MCF 10A (cell line): ENCODE results near the gene HMG20B. TPM values are rescaled to one million over a fixed set of nuclear protein-coding genes. Genes with fewer than 3 reads are reported as not detected.
"Not testable (repeated sequence)": the region's sequence is repeated elsewhere in the genome, so short reads cannot be mapped to it uniquely, and the experiment has no call there.

ENCODE experiments used
- BruUV-seq: library from RNA; stranded (reverse); fragments of 400-500 nt; replicated peaks from 2 replicates; lab custom pipeline; 2021; lab: Mats Ljungman, UMichigan
- CTCF ChIA-PET: fragments of 300-600 bp; sonication (Branson Sonifier 250); formaldehyde crosslinking; extraction: SDS; loops from one replicate; lab custom pipeline; 2021; ENCODE audit warnings: antibody characterized with exemption, inconsistent platforms; lab: Yijun Ruan, JAX
- POLR2A ChIA-PET: fragments of 300-600, 350-650 bp; sonication (Branson Sonifier 250); formaldehyde crosslinking; extraction: SDS; loops from one replicate; lab custom pipeline; 2020; ENCODE audit warnings: antibody characterized with exemption, inconsistent platforms; lab: Yijun Ruan, JAX
- DNase-seq: peaks from one replicate; pipeline ENCODE4 v3.0.0-alpha.2; 2018; ENCODE audit not compliant: unreplicated experiment
- H3K27ac Mint-ChIP-seq: one replicate; pipeline ENCODE4 v1.8.0; 2022; ENCODE audit warnings: mild to moderate bottlenecking, low read depth, mixed read lengths; ENCODE audit not compliant: unreplicated experiment
- H3K27me3 Mint-ChIP-seq: one replicate; pipeline ENCODE4 v1.8.0; 2022; ENCODE audit warnings: mixed read lengths; ENCODE audit not compliant: insufficient read depth, unreplicated experiment
- H3K36me3 Mint-ChIP-seq: one replicate; pipeline ENCODE4 v1.8.0; 2022; ENCODE audit warnings: mild to moderate bottlenecking, moderate library complexity, mixed read lengths; ENCODE audit not compliant: insufficient read depth, unreplicated experiment
- H3K4me1 Mint-ChIP-seq: one replicate; pipeline ENCODE4 v1.8.0; 2022; ENCODE audit warnings: mixed read lengths; ENCODE audit not compliant: insufficient read depth, unreplicated experiment
- H3K4me3 Mint-ChIP-seq: one replicate; pipeline ENCODE4 v1.8.0; 2022; ENCODE audit warnings: mild to moderate bottlenecking, moderate library complexity, mixed read lengths; ENCODE audit not compliant: unreplicated experiment
- H3K9me3 Mint-ChIP-seq: one replicate; pipeline ENCODE4 v1.8.0; 2022; ENCODE audit warnings: mixed read lengths; ENCODE audit not compliant: unreplicated experiment
- CTCF ChIP-seq: fragments of 200-600 bp; IDR thresholded peaks from one replicate; pipeline ENCODE4 v1.8.0; 2022; ENCODE audit warnings: antibody characterized with exemption, mild to moderate bottlenecking; ENCODE audit not compliant: unreplicated experiment
- intact Hi-C: fragments of 100-400 bp; cut with micrococcal nuclease; formaldehyde crosslinking; loops from 2 replicates; pipeline ENCODE4 v1.14.1; 2022
- total RNA-seq: library from RNA; stranded (reverse); gene quantifications from 2 replicates; pipeline ENCODE4 v1.2.3, GENCODE V29; 2022

Gene HMG20B
- total RNA-seq, 1 experiment from 2014 or later: 64.7 TPM

- intact Hi-C loops: loop anchor here (1.0 to 10.0 kb wide), 2 partner anchors 15 to 147 kb away; partner anchors contain the start of genes HMG20B, PIP5K1C and TJP3
- peaks cover 14% of the 10 kb centered on the region for H3K36me3 Mint-ChIP-seq
Observed at GRCh38 chr19:3557461-3558248, 15.1 kb upstream of the HMG20B start, which contains the start of gene MFSD12. Gene MFSD12, minus strand, starts transcription at chr19:3557586. Its CDS starts 183 bp downstream, at chr19:3557403.

GRCh38 chr19:3563709-3564524 lies 8.8 kb upstream of the HMG20B start:
- Mint-ChIP-seq H3K4me3 (no peak overlapping the region), H3K27me3 (no peaks in the 10 kb centered on the region), H3K36me3 (peaks cover 6% of the 10 kb centered on the region), H3K9me3 (no peaks in the 10 kb centered on the region), H3K27ac (peak overlapping the region; percentile 95), H3K4me1 (no peaks in the 10 kb centered on the region)
- no peak for TF ChIP-seq CTCF
- ChIA-PET CTCF (interaction anchor here (1.7 kb wide), 1 partner anchor 55 kb away, joined by 4 read pairs; no protein-coding TSS in a partner anchor), POLR2A (interaction anchor here (0.6 to 1.3 kb wide), 2 partner anchors 10 to 655 kb away, joined by 3 to 4 read pairs; no protein-coding TSS in a partner anchor)
- DNase-seq: no peak
- intact Hi-C loops: no loop called here
- BruUV-seq: no TSS peak

More at GRCh38 chr19:3557461-3558248, 15.1 kb upstream of the HMG20B start, which contains the start of gene MFSD12:
- no TSS peak for BruUV-seq
- DNase-seq: peak; percentile 96
- Mint-ChIP-seq H3K4me1 (peaks cover 10% of the 10 kb centered on the region), H3K4me3 (peak within 1 kb of the TSS; percentile 99), H3K27me3 (no peaks in the 10 kb centered on the region), H3K9me3 (no peaks in the 10 kb centered on the region), H3K27ac (peak within 1 kb of the TSS; percentile 89)
- TF ChIP-seq CTCF: no peak
- ChIA-PET POLR2A (interaction anchor here (0.7 to 2.4 kb wide), 13 partner anchors 10 to 204 kb away, joined by 3 to 18 read pairs (median 4); partner anchors contain the start of genes APBA3, CACTIN, HMG20B and MRPL54), CTCF (interaction anchor here (0.6 to 4.6 kb wide), 6 partner anchors 12 to 143 kb away, joined by 3 to 22 read pairs (median 4); partner anchors contain the start of genes DOHH and TEKTIP1)

GRCh38 chr19:3565139-3565538 lies 7.6 kb upstream of the HMG20B start:
- no peaks in the 10 kb centered on the region for H3K4me1 Mint-ChIP-seq
- BruUV-seq: no TSS peak
- no peaks in the 10 kb centered on the region for H3K9me3 Mint-ChIP-seq
- peak; percentile 92 for DNase-seq
- intact Hi-C loops: no loop called here
- no peak overlapping the region for H3K4me3 Mint-ChIP-seq
- H3K27me3 Mint-ChIP-seq: no peaks in the 10 kb centered on the region
- H3K27ac Mint-ChIP-seq: no peak overlapping the region
- TF ChIP-seq CTCF: no peak
- CTCF ChIA-PET: interaction anchor here (1.1 to 1.7 kb wide), 2 partner anchors 20 to 54 kb away, joined by 4 read pairs; no protein-coding TSS in a partner anchor
- H3K36me3 Mint-ChIP-seq: peaks cover 6% of the 10 kb centered on the region
- POLR2A ChIA-PET: interaction anchor here (0.7 to 1.3 kb wide), 2 partner anchors 9 kb away, joined by 3 to 4 read pairs; no protein-coding TSS in a partner anchor

GRCh38 chr19:3570042-3570441 lies 2.7 kb upstream of the HMG20B start:
- BruUV-seq, H3K4me1 Mint-ChIP-seq, H3K27me3 Mint-ChIP-seq, DNase-seq, H3K9me3 Mint-ChIP-seq, intact Hi-C loops, H3K4me3 Mint-ChIP-seq, H3K27ac Mint-ChIP-seq: not testable (repeated sequence)
- ChIA-PET CTCF (interaction anchor here (0.7 to 0.8 kb wide), 2 partner anchors 12 to 336 kb away, joined by 3 read pairs; partner anchors contain the start of gene MFSD12), POLR2A (interaction anchor here (1.2 kb wide), 1 partner anchor 12 kb away, joined by 4 read pairs; no protein-coding TSS in a partner anchor)
- H3K36me3 Mint-ChIP-seq: peaks cover 24% of the 10 kb centered on the region
